ENCODE measurements around the gene CD209. TPM values are rescaled to one million over a fixed set of nuclear protein-coding genes. Genes with fewer than 3 reads are reported as not detected.

Gene CD209
- total and polyA plus RNA-seq, 2 experiments from 2014 or later = 0.35 TPM; not detected in 1

GRCh38 chr19:7729831-7730285 is 17.5 kb downstream of the CD209 start:
- Histone ChIP-seq H3K36me3 (ENCODE audit: insufficient read depth) (no peaks in the 10 kb centered on the region), H3K27me3 (ENCODE audit: insufficient read depth) (peaks cover 56% of the 10 kb centered on the region)
- H3K27me3 Mint-ChIP-seq (ENCODE audit: insufficient read depth, low read depth, poor library complexity) = peaks cover 43% of the 10 kb centered on the region

DNA sequence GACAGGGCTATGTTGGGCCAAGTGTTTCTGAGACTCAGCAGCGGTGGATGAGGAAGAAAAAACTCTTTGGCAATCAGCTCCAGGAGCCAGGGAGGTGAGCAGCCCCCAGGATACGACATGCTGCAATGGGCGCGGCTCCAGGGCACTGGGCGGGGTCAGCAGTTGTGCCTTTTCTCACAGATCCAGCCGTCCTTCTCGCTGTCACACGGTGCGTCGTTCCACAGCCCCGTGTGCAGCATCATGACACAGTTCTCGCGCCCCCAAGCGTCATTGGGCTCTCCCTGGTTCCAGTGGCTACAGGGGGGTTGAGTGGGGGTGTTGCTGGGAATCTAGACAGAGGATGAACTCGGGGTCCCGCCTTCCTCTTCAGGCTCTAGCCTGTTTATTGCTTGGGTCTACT is 18.1 kb downstream of the CD209 start:
- H4K20me1 ChIP-seq (replicated peaks; ENCODE audit: insufficient read depth) = no peaks in the 10 kb centered on the region
- Mint-ChIP-seq H3K4me3 (peak overlapping the region; percentile 74), H3K36me3 (ENCODE audit: low read depth) (no peaks in the 10 kb centered on the region), H3K4me1 (peaks cover 14% of the 10 kb centered on the region), H3K27me3 (ENCODE audit: insufficient read depth, low read depth, poor library complexity) (peaks cover 43% of the 10 kb centered on the region), H3K9me3 (no peaks in the 10 kb centered on the region; the same call in 2 of the 3 replicates), H3K27ac (no peak overlapping the region)
- peak overlapping the region; percentile 94 for H2AFZ ChIP-seq
- H3K36me3 ChIP-seq (ENCODE audit: insufficient read depth) = no peaks in the 10 kb centered on the region
- no peaks in the 10 kb centered on the region for H3K79me2 ChIP-seq (replicated peaks; ENCODE audit: insufficient read depth)
- ATAC-seq (peak; percentile 46), DNase-seq (ENCODE audit: low spot score) (peak; percentile 57)
- H3K27me3 ChIP-seq (ENCODE audit: insufficient read depth) = peaks cover 56% of the 10 kb centered on the region
- H3K9me2 ChIP-seq (ENCODE audit: insufficient read depth) = no peaks in the 10 kb centered on the region
- H3K27ac ChIP-seq (ENCODE audit: low read depth) = no peak overlapping the region
- H3K4me1 ChIP-seq (ENCODE audit: insufficient read depth) = peaks cover 5% of the 10 kb centered on the region; the same call in 1 of the 2 replicates
- H3K4me2 ChIP-seq = peak overlapping the region; percentile 85
- H3F3A ChIP-seq (replicated peaks; ENCODE audit: low read depth) = no peaks in the 10 kb centered on the region
- H3K4me3 ChIP-seq = peak overlapping the region; percentile 66
- TF ChIP-seq EZH2phosphoT487 (IDR thresholded peaks at IDR 0.05; ENCODE audit: unreplicated experiment) (no peak), NANOG (IDR thresholded peaks at IDR 0.05; ENCODE audit: borderline replicate concordance) (no peak), ZNF114 (CRISPR knock-in tag; IDR thresholded peaks at IDR 0.05) (no peak), REST (IDR thresholded peaks at IDR 0.05; ENCODE audit: unreplicated experiment) (no peak), EZH2 (IDR thresholded peaks at IDR 0.05; ENCODE audit: low read depth, unreplicated experiment) (no peak), ZNF331 (CRISPR knock-in tag; IDR thresholded peaks at IDR 0.05; ENCODE audit: low read depth) (no peak), POLR2AphosphoS5 (IDR thresholded peaks at IDR 0.05; ENCODE audit: low read depth) (no peak), CREB1 (CRISPR knock-in tag; IDR thresholded peaks at IDR 0.05; ENCODE audit: low read depth) (no peak)
- TF ChIP-seq, protein P1, sequence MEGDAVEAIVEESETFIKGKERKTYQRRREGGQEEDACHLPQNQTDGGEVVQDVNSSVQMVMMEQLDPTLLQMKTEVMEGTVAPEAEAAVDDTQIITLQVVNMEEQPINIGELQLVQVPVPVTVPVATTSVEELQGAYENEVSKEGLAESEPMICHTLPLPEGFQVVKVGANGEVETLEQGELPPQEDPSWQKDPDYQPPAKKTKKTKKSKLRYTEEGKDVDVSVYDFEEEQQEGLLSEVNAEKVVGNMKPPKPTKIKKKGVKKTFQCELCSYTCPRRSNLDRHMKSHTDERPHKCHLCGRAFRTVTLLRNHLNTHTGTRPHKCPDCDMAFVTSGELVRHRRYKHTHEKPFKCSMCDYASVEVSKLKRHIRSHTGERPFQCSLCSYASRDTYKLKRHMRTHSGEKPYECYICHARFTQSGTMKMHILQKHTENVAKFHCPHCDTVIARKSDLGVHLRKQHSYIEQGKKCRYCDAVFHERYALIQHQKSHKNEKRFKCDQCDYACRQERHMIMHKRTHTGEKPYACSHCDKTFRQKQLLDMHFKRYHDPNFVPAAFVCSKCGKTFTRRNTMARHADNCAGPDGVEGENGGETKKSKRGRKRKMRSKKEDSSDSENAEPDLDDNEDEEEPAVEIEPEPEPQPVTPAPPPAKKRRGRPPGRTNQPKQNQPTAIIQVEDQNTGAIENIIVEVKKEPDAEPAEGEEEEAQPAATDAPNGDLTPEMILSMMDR (conservative IDR thresholded peaks at IDR 0.05; ENCODE audit: low read depth in 2 of 2) = no peak
- TF ChIP-seq, protein P2, sequence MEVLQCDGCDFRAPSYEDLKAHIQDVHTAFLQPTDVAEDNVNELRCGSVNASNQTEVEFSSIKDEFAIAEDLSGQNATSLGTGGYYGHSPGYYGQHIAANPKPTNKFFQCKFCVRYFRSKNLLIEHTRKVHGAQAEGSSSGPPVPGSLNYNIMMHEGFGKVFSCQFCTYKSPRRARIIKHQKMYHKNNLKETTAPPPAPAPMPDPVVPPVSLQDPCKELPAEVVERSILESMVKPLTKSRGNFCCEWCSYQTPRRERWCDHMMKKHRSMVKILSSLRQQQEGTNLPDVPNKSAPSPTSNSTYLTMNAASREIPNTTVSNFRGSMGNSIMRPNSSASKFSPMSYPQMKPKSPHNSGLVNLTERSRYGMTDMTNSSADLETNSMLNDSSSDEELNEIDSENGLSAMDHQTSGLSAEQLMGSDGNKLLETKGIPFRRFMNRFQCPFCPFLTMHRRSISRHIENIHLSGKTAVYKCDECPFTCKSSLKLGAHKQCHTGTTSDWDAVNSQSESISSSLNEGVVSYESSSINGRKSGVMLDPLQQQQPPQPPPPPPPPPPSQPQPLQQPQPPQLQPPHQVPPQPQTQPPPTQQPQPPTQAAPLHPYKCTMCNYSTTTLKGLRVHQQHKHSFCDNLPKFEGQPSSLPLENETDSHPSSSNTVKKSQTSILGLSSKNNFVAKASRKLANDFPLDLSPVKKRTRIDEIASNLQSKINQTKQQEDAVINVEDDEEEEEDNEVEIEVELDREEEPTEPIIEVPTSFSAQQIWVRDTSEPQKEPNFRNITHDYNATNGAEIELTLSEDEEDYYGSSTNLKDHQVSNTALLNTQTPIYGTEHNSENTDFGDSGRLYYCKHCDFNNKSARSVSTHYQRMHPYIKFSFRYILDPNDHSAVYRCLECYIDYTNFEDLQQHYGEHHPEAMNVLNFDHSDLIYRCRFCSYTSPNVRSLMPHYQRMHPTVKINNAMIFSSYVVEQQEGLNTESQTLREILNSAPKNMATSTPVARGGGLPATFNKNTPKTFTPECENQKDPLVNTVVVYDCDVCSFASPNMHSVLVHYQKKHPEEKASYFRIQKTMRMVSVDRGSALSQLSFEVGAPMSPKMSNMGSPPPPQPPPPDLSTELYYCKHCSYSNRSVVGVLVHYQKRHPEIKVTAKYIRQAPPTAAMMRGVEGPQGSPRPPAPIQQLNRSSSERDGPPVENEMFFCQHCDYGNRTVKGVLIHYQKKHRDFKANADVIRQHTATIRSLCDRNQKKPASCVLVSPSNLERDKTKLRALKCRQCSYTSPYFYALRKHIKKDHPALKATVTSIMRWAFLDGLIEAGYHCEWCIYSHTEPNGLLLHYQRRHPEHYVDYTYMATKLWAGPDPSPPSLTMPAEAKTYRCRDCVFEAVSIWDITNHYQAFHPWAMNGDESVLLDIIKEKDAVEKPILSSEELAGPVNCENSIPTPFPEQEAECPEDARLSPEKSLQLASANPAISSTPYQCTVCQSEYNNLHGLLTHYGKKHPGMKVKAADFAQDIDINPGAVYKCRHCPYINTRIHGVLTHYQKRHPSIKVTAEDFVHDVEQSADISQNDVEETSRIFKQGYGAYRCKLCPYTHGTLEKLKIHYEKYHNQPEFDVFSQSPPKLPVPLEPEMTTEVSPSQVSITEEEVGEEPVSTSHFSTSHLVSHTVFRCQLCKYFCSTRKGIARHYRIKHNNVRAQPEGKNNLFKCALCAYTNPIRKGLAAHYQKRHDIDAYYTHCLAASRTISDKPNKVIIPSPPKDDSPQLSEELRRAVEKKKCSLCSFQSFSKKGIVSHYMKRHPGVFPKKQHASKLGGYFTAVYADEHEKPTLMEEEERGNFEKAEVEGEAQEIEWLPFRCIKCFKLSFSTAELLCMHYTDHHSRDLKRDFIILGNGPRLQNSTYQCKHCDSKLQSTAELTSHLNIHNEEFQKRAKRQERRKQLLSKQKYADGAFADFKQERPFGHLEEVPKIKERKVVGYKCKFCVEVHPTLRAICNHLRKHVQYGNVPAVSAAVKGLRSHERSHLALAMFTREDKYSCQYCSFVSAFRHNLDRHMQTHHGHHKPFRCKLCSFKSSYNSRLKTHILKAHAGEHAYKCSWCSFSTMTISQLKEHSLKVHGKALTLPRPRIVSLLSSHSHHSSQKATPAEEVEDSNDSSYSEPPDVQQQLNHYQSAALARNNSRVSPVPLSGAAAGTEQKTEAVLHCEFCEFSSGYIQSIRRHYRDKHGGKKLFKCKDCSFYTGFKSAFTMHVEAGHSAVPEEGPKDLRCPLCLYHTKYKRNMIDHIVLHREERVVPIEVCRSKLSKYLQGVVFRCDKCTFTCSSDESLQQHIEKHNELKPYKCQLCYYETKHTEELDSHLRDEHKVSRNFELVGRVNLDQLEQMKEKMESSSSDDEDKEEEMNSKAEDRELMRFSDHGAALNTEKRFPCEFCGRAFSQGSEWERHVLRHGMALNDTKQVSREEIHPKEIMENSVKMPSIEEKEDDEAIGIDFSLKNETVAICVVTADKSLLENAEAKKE (CRISPR knock-in tag; IDR thresholded peaks at IDR 0.05) = no peak

More at GRCh38 chr19:7729831-7730285, 17.5 kb downstream of the CD209 start:
- no peak for TF ChIP-seq NANOG (IDR thresholded peaks at IDR 0.05; ENCODE audit: borderline replicate concordance)
- TF ChIP-seq EZH2 (IDR thresholded peaks at IDR 0.05; ENCODE audit: low read depth, unreplicated experiment) = peak; percentile 16
- no peaks in the 10 kb centered on the region for H3K9me2 ChIP-seq (ENCODE audit: insufficient read depth)
- Mint-ChIP-seq H3K4me3 (peak overlapping the region; percentile 74), H3K9me3 (no peaks in the 10 kb centered on the region; the same call in 2 of the 3 replicates), H3K4me1 (peaks cover 14% of the 10 kb centered on the region), H3K27ac (no peak overlapping the region), H3K36me3 (ENCODE audit: low read depth) (no peaks in the 10 kb centered on the region)
- H3K4me1 ChIP-seq (ENCODE audit: insufficient read depth) = peaks cover 5% of the 10 kb centered on the region; the same call in 1 of the 2 replicates
- peak overlapping the region; percentile 85 for H3K4me2 ChIP-seq
- H3K79me2 ChIP-seq (replicated peaks; ENCODE audit: insufficient read depth) = no peaks in the 10 kb centered on the region
- no peaks in the 10 kb centered on the region for H3F3A ChIP-seq (replicated peaks; ENCODE audit: low read depth)
- H3K4me3 ChIP-seq = peak overlapping the region; percentile 66
- no peaks in the 10 kb centered on the region for H4K20me1 ChIP-seq (replicated peaks; ENCODE audit: insufficient read depth)
- H3K27ac ChIP-seq (ENCODE audit: low read depth) = no peak overlapping the region
- peak; percentile 78 for ATAC-seq
- peak; percentile 80 for DNase-seq (ENCODE audit: low spot score)
- peak overlapping the region; percentile 94 for H2AFZ ChIP-seq

Measured in GM23338 (cell line).